GM23338 (cell line): Measurements from ENCODE around the gene ACAN. TPM values are rescaled to one million over a fixed set of nuclear protein-coding genes. Genes with fewer than 3 reads are reported as not detected.

Experiments used
- ATAC-seq: fragments of 200-7000 bp; cut with Tn5 transposase; 3 replicates; pipeline ENCODE4 v1.9.1; 2020
- DNase-seq: peaks from one replicate; pipeline ENCODE4 v3.0.0-alpha.2; 2015; ENCODE audit warnings: low spot score
- H2AFZ ChIP-seq: fragments of 200-600 bp; sonication (generic); 2 replicates; pipeline ENCODE4 v1.8.0; 2016; ENCODE audit warnings: antibody characterized with exemption, mild to moderate bottlenecking, moderate library complexity
- H3F3A ChIP-seq: fragments of 200-600 bp; sonication (generic); replicated peaks from 2 replicates; pipeline ENCODE4 v1.8.0; 2017; ENCODE audit warnings: antibody characterized with exemption, mixed run types, low read depth
- H3K27ac ChIP-seq: fragments of 200-600 bp; sonication (generic); 2 replicates; pipeline ENCODE4 v1.6.1; 2016; ENCODE audit warnings: low read depth
- H3K27me3 ChIP-seq: fragments of 200-600 bp; sonication (generic); 2 replicates; pipeline ENCODE4 v1.8.0; 2016; ENCODE audit warnings: mild to moderate bottlenecking, mixed run types, moderate library complexity; ENCODE audit not compliant: insufficient read depth
- H3K36me3 ChIP-seq: fragments of 200-600 bp; sonication (generic); 2 replicates; pipeline ENCODE4 v1.8.0; 2016; ENCODE audit warnings: mild to moderate bottlenecking; ENCODE audit not compliant: insufficient read depth
- H3K4me1 ChIP-seq: fragments of 200-600 bp; sonication (generic); 2 replicates; pipeline ENCODE4 v1.8.0; 2016; ENCODE audit warnings: mild to moderate bottlenecking, moderate library complexity; ENCODE audit not compliant: insufficient read depth
- H3K4me2 ChIP-seq: fragments of 200-600 bp; sonication (generic); 2 replicates; pipeline ENCODE4 v1.7.1; 2017; ENCODE audit warnings: mixed run types
- H3K4me3 ChIP-seq: fragments of 200-600 bp; sonication (generic); 2 replicates; pipeline ENCODE4 v1.6.1; 2016; ENCODE audit warnings: mixed run types
- H3K79me2 ChIP-seq: fragments of 200-600 bp; sonication (generic); replicated peaks from 2 replicates; pipeline ENCODE4 v1.8.0; 2017; ENCODE audit warnings: mild to moderate bottlenecking; ENCODE audit not compliant: insufficient read depth
- H3K9me2 ChIP-seq: fragments of 200-600 bp; sonication (generic); 2 replicates; pipeline ENCODE4 v1.8.0; 2017; ENCODE audit not compliant: insufficient read depth
- H4K20me1 ChIP-seq: fragments of 200-600 bp; sonication (generic); replicated peaks from 2 replicates; pipeline ENCODE4 v1.8.0; 2017; ENCODE audit warnings: mild to moderate bottlenecking; ENCODE audit not compliant: insufficient read depth
- H3K27ac Mint-ChIP-seq: 2 replicates; pipeline ENCODE4 v1.8.0; 2020; ENCODE audit warnings: inconsistent platforms, mild to moderate bottlenecking, moderate library complexity, mixed read lengths
- H3K27me3 Mint-ChIP-seq: 3 replicates; pipeline ENCODE4 v1.8.0; 2022; ENCODE audit warnings: low read depth, mild to moderate bottlenecking, moderate library complexity, mixed read lengths, inconsistent platforms; ENCODE audit not compliant: insufficient read depth, poor library complexity
- H3K36me3 Mint-ChIP-seq: 3 replicates; pipeline ENCODE4 v1.8.0; 2021; ENCODE audit warnings: low read depth, mild to moderate bottlenecking, inconsistent platforms, moderate library complexity, mixed read lengths
- H3K4me1 Mint-ChIP-seq: 3 replicates; pipeline ENCODE4 v1.8.0; 2020; ENCODE audit warnings: mild to moderate bottlenecking, inconsistent platforms, mixed read lengths
- H3K4me3 Mint-ChIP-seq: 3 replicates; pipeline ENCODE4 v1.8.0; 2021; ENCODE audit warnings: moderate library complexity, mild to moderate bottlenecking, inconsistent platforms, mixed read lengths
- H3K9me3 Mint-ChIP-seq: 3 replicates; pipeline ENCODE4 v1.8.0; 2020; ENCODE audit warnings: moderate library complexity, mild to moderate bottlenecking, inconsistent platforms, mixed read lengths
- JUNB ChIP-seq: IDR thresholded peaks from one replicate; pipeline ENCODE4 v1.6.1; 2016; ENCODE audit warnings: antibody characterized with exemption; ENCODE audit not compliant: unreplicated experiment
- POLR2AphosphoS5 ChIP-seq: IDR thresholded peaks from 2 replicates; pipeline ENCODE4 v1.6.1; 2016; ENCODE audit warnings: antibody characterized with exemption, low read depth
- STAT1 ChIP-seq: IDR thresholded peaks from one replicate; pipeline ENCODE4 v1.6.1; 2016; ENCODE audit warnings: antibody characterized with exemption; ENCODE audit not compliant: unreplicated experiment
- ZNF462 ChIP-seq: fragments of 250-450 bp; sonication (Bioruptor Pico); IDR thresholded peaks from 2 replicates; pipeline ENCODE4 v1.5.0; 2020; ENCODE audit warnings: mild to moderate bottlenecking, moderate library complexity
- polyA plus RNA-seq: library from polyadenylated mRNA; unstranded; fragments of >200 nt; fragmentation: Nextera tagmentation; extraction: Ambion mirVana; gene quantifications from 2 replicates; pipeline ENCODE4 v1.2.1, GENCODE V29; 2016
- total RNA-seq: library from RNA; depleted of rRNA; stranded (reverse); fragments of >200 nt; shearing (Covaris generic); gene quantifications from 2 replicates; pipeline ENCODE4 v1.2.3, GENCODE V29; 2014
- TF ChIP-seq, protein P1 (sequence below): IDR thresholded peaks from one replicate; pipeline ENCODE4 v1.6.1; 2018; ENCODE audit warnings: antibody characterized with exemption; ENCODE audit not compliant: unreplicated experiment

Gene ACAN
- total and polyA plus RNA-seq, 2 experiments from 2014 or later = 2.5 to 4.9 TPM

DNA sequence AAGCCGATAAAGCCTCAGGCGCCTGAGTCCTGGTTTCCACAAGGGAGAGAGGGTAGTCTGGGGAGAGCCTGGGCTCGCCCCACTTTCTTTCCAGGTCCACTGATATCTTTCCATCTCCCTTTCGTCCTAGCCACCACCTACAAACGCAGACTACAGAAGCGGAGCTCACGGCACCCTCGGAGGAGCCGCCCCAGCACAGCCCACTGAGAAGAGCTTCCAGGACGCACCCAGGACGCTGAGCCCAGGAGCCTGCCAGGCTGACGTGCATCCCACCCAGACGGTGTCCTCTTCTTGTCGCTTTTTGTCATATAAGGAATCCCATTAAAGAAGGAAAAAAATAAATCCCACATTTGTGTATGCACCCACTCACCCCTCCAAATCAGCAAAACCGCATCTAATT is 71.0 kb downstream of the ACAN start:
- no peaks in the 10 kb centered on the region for H3K79me2 ChIP-seq
- no peak overlapping the region for H3K4me3 Mint-ChIP-seq
- H3K9me3 Mint-ChIP-seq = peaks cover 4% of the 10 kb centered on the region; the same call in 1 of the 3 replicates
- no peak overlapping the region for H2AFZ ChIP-seq
- no peaks in the 10 kb centered on the region for H4K20me1 ChIP-seq
- no peak overlapping the region for H3K27ac ChIP-seq
- peaks cover 22% of the 10 kb centered on the region for H3K27me3 Mint-ChIP-seq
- ATAC-seq (no peak), DNase-seq (no peak)
- no peaks in the 10 kb centered on the region for H3F3A ChIP-seq
- peaks cover 17% of the 10 kb centered on the region; the same call in 2 of the 3 replicates for H3K36me3 Mint-ChIP-seq
- H3K4me1 ChIP-seq = peaks cover 6% of the 10 kb centered on the region; the same call in 1 of the 2 replicates
- H3K27ac Mint-ChIP-seq = peak overlapping the region; percentile 8; the same call in 1 of the 2 replicates
- no peak overlapping the region for H3K4me3 ChIP-seq
- no peaks in the 10 kb centered on the region for H3K9me2 ChIP-seq
- no peaks in the 10 kb centered on the region for H3K36me3 ChIP-seq
- H3K27me3 ChIP-seq = no peaks in the 10 kb centered on the region
- TF ChIP-seq POLR2AphosphoS5 = no peak
- H3K4me2 ChIP-seq = no peak overlapping the region
- peaks cover 14% of the 10 kb centered on the region for H3K4me1 Mint-ChIP-seq

GRCh38 chr15:88874684-88875083 is 71.4 kb downstream of the ACAN start:
- H3K27me3 Mint-ChIP-seq = peaks cover 22% of the 10 kb centered on the region
- DNase-seq = no peak
- H3K9me3 Mint-ChIP-seq = peaks cover 4% of the 10 kb centered on the region; the same call in 1 of the 3 replicates
- H3K36me3 Mint-ChIP-seq = peaks cover 17% of the 10 kb centered on the region; the same call in 2 of the 3 replicates
- Histone ChIP-seq H3K4me3 (no peak overlapping the region), H2AFZ (no peak overlapping the region), H3K79me2 (no peaks in the 10 kb centered on the region), H3K9me2 (no peaks in the 10 kb centered on the region), H3K36me3 (no peaks in the 10 kb centered on the region), H3K4me2 (no peak overlapping the region), H3K27me3 (no peaks in the 10 kb centered on the region), H3K4me1 (peaks cover 6% of the 10 kb centered on the region; the same call in 1 of the 2 replicates), H3F3A (no peaks in the 10 kb centered on the region), H3K27ac (no peak overlapping the region), H4K20me1 (no peaks in the 10 kb centered on the region)
- TF ChIP-seq JUNB = no peak
- H3K4me1 Mint-ChIP-seq = peaks cover 14% of the 10 kb centered on the region
- ATAC-seq = peak; percentile 7; the same call in 1 of the 3 replicates
- H3K4me3 Mint-ChIP-seq = no peak overlapping the region
- H3K27ac Mint-ChIP-seq = peak overlapping the region; percentile 8; the same call in 1 of the 2 replicates

DNA sequence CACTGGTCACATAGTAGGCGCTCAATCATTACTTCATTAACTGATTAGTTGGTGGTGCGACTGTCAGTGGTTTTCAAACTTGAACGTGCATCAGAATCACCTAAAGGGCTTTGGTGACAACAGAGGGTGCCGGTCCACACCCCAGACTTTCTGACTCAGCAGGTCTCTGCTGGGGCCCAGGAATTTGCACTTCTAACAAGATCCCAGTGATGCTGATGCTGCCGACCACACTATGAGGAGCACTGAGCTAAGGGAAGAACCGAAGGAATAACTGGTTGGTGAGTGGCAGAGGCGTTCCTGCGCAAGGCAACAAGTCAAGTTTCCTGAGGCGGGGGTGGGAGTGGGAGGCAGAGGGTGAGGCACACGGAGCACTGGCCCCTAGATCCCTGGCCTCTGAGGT is 73.3 kb downstream of the ACAN start:
- H3K27ac Mint-ChIP-seq = peak overlapping the region; percentile 41; the same call in 1 of the 2 replicates
- Histone ChIP-seq H3K9me2 (no peaks in the 10 kb centered on the region), H2AFZ (no peak overlapping the region), H3K36me3 (no peaks in the 10 kb centered on the region), H4K20me1 (no peaks in the 10 kb centered on the region), H3K27me3 (no peaks in the 10 kb centered on the region), H3F3A (no peaks in the 10 kb centered on the region), H3K4me3 (no peak overlapping the region), H3K4me2 (no peak overlapping the region), H3K4me1 (peaks cover 6% of the 10 kb centered on the region; the same call in 1 of the 2 replicates), H3K27ac (no peak overlapping the region), H3K79me2 (no peaks in the 10 kb centered on the region)
- ATAC-seq (no peak), DNase-seq (no peak)
- peaks cover 14% of the 10 kb centered on the region for H3K4me1 Mint-ChIP-seq
- H3K4me3 Mint-ChIP-seq = no peak overlapping the region
- peaks cover 31% of the 10 kb centered on the region for H3K36me3 Mint-ChIP-seq
- TF ChIP-seq STAT1 = no peak
- no peak for TF ChIP-seq ZNF462
- TF ChIP-seq, protein P1, sequence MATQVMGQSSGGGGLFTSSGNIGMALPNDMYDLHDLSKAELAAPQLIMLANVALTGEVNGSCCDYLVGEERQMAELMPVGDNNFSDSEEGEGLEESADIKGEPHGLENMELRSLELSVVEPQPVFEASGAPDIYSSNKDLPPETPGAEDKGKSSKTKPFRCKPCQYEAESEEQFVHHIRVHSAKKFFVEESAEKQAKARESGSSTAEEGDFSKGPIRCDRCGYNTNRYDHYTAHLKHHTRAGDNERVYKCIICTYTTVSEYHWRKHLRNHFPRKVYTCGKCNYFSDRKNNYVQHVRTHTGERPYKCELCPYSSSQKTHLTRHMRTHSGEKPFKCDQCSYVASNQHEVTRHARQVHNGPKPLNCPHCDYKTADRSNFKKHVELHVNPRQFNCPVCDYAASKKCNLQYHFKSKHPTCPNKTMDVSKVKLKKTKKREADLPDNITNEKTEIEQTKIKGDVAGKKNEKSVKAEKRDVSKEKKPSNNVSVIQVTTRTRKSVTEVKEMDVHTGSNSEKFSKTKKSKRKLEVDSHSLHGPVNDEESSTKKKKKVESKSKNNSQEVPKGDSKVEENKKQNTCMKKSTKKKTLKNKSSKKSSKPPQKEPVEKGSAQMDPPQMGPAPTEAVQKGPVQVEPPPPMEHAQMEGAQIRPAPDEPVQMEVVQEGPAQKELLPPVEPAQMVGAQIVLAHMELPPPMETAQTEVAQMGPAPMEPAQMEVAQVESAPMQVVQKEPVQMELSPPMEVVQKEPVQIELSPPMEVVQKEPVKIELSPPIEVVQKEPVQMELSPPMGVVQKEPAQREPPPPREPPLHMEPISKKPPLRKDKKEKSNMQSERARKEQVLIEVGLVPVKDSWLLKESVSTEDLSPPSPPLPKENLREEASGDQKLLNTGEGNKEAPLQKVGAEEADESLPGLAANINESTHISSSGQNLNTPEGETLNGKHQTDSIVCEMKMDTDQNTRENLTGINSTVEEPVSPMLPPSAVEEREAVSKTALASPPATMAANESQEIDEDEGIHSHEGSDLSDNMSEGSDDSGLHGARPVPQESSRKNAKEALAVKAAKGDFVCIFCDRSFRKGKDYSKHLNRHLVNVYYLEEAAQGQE = no peak
- no peak for TF ChIP-seq JUNB
- H3K9me3 Mint-ChIP-seq = no peaks in the 10 kb centered on the region
- H3K27me3 Mint-ChIP-seq = peaks cover 16% of the 10 kb centered on the region
